C4-2B (cell line): Measurements from ENCODE around the gene ADIPOR2.

Source experiments
- CTCF ChIP-seq: fragments of 450-650 bp; conservative IDR thresholded peaks from 2 replicates; pipeline ENCODE4 v1.5.1; 2017; ENCODE audit warnings: mild to moderate bottlenecking
- ZFX ChIP-seq: fragments of 450-650 bp; IDR thresholded peaks from 2 replicates; pipeline ENCODE4 v1.6.1; 2017

GRCh38 chr12:1835211-1836131 is 144.6 kb downstream of the ADIPOR2 start:
- TF ChIP-seq CTCF: no peak
- no peak for TF ChIP-seq ZFX
